Left renal cortex interstitium (tissue), 4 donors: ENCODE results near the gene HNRNPA2B1. TPM values are rescaled to one million over a fixed set of nuclear protein-coding genes. Genes with fewer than 3 reads are reported as not detected.
"Not testable (repeated sequence)": the region's sequence is repeated elsewhere in the genome, so short reads cannot be mapped to it uniquely, and the experiment has no call there.

Source experiments
- DNase-seq, 4 donors: peaks; one replicate each; pipeline ENCODE4 v3.0.0-alpha.2; 2013; ENCODE audit warnings: low read depth in 4 of 4, low spot score in 2 of 4, missing footprints in 1 of 4
- polyA plus RNA-seq, 4 donors: library from polyadenylated mRNA; unstranded; fragments of 120-200 nt; gene quantifications; one replicate each; pipeline ENCODE4 v1.2.1, GENCODE V29; 2013; ENCODE audit not compliant: insufficient read length in 4 of 4

Gene HNRNPA2B1
- polyA plus RNA-seq, 4 donors, result 1,177 to 1,886 (median 1,534) TPM

DNA sequence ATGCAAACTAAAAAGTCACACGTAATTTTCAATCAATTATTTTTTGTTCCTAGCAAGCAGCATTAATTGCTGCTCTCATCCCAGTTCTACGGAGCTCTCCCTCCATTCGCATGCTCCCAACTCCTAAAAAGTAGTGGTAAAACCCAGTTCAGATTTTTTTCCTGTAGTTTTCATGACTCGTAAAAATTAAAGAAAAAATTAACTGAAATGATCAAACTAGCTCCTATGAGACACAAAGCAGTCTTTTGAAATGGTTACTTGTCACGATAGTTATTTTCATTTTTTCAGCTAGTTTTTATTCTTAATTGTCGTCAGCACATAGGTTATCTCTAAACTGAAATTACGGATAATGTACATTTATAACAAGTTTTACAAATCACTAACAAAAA is 1.8 kb downstream of the HNRNPA2B1 start:
- no peak for DNase-seq

DNA sequence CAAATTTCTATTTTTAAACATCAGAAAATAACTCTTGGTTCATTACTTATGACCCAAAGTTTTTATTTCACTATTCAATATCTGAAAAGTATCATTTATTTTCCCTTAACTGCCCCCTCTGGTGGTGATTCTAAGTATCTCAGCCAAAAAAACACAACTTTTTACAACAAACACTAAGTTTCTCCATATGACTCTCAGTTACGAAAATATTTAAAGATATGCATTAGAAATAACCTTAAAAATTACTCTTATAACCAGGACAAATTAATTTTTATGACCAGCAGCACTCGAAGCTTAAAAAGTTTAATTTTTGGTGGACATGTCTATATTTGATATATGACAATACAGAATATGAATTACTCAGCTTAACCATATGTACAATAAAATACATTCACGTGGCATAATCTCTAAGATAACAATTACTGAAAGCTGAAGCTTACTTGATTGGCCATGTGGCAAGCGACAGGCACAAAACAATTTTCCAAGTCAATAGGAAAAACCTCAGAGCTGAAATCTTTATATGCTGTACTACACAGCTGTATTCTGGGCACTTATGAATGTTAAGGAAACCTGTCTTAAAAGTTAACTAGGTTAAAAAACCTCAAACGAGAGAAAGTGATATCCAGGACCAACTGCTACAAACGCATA is 2.3 kb downstream of the HNRNPA2B1 start:
- peak in 2 of 4 donors; percentile 52 to 68 for DNase-seq

DNA sequence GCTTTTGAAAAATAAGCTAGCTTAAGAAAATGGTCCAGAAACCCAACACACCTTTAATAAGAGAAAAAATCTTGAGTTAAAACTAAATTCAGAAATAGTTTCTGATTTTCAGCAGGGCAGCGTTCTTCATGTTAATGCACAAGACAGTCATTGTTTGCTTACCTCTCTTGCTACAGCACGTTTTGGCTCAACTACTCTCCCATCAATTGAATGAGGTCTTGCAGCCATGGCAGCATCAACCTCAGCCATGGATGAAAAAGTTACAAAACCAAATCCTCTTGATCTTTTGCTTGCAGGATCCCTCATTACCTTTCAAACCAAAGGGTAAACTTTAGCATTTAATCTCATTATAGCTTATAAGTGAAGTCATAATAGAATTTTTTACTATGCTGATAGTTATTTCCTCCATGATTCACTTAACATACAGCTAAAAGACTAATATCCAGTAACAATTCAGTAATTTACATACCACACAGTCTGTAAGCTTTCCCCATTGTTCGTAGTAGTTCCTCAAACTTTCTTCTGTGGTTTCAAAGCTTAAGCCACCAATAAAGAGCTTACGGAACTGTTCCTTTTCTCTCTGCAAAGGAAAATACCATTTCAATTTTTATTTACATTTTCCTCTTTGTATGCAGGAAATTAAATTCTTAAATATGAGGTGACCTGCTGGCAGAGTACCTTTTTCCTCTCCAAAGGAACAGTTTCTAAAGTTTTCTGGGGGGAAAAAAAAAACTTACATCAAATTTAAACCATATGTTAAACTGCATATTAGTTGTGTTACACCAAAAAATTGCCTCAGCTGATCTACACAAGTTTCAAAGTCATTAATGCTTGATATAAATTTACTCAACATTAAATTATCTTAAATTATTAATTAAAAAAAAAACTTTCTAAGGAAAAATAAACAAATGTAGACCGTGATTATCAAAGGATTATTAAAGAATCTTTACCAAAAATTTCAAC is 3.1 kb downstream of the HNRNPA2B1 start:
- no peak for DNase-seq

DNA sequence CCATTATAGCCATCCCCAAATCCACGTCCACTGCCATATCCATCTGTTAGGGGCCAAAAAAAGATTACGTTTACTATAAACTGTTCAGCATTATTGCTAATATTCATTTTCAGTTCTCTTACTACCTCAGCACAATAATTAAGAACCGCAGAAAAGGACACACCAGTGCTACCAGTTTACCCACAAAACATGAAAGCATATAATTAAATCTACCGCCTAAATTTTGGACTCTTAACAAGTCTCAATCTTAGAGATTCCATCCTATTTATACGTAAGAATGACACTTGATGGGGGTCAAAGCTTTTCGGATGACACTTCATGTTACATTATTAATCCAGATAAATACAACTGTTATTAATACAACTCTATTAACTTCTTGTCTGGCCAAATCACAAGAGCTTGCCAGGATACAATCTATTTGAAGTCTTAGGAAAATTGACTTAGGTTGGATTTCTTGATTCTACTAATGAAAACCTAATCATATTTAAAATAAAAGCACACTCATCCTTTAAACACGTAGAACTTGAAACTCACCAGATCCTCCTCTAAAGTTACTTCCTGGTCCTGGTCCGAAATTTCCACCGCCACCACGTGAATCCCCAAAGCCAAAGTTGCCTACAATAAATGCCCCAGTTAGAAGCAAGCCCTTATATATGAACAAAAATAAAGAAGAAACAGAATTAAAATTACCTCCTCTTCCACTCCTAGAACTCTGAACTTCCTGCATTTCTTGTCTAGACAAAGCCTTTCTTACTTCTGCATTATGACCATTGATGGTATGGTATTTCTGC is 4.5 kb downstream of the HNRNPA2B1 start:
- DNase-seq, result no peak

DNA sequence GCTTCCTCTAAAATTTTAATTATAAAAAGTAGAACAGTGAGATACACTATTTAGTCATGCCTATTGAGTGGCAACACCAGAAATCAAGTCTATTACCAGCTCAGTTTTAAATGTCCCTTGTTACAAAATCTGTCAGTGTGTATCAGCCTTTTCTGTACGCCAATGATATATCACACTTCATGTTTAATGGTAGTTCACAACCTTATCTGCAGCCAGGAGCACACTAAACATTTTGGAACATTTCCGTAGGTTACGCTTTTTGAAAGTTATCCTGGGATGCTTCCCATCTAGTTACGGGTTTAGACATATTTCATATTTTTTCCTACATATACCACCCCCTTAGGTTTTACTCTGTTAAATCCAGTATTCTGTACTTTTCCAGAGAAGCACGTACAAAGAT is 5.4 kb downstream of the HNRNPA2B1 start:
- no peak for DNase-seq

DNA sequence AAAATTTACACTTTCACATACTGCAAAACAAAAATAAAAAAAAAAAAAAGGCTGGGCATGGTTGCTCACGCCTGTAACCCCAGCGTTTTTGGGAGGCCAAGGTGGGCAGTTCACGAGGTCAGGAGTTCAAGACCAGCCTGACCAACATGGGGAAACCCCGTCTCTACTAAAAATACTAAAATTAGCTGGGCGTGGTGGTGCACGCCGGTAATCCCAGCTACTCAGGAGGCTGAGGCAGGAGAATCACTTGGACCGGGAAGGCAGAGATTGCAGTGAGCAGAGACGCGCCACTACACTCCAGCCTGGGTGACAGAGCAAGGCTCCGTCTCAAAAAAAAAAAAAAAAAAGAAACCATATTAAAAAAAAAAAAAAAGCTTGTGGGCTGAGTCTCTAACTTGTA is 5.8 kb downstream of the HNRNPA2B1 start:
- not testable (repeated sequence) for DNase-seq

DNA sequence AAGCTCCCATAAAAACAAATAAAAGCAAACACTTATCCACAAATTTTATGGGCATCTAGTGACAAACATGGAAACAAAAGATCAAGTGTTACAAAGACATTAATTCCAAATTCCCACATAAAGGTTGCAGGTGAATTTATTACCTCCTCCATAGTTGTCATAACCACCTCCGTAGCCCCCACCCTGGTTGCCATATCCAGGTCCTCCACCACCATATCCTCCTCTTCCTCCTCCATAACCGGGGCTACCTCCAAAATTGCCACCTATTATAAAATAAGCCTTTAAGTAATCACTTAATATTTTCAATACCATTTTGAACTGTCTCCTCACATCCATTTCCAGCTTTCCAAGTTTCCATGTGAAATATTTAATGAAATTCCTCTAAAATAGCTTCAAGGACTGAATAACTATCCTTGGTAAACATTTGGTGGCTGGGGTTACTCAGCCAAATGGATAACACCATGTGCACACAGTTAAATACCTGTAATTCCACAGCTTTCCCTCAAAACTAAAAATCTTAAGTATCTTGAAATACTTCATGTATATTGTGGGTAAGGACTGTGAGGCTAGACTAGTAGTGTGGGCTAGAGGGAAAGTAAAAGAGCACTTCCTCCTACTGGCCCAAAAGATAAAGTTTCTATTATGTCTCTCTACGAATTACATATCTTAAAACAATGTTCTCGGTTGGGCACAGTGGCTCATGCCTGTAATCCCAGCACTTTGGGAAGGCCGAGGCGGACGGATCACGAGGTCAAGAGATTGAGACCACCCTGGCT is 6.9 kb downstream of the HNRNPA2B1 start:
- no peak for DNase-seq

DNA sequence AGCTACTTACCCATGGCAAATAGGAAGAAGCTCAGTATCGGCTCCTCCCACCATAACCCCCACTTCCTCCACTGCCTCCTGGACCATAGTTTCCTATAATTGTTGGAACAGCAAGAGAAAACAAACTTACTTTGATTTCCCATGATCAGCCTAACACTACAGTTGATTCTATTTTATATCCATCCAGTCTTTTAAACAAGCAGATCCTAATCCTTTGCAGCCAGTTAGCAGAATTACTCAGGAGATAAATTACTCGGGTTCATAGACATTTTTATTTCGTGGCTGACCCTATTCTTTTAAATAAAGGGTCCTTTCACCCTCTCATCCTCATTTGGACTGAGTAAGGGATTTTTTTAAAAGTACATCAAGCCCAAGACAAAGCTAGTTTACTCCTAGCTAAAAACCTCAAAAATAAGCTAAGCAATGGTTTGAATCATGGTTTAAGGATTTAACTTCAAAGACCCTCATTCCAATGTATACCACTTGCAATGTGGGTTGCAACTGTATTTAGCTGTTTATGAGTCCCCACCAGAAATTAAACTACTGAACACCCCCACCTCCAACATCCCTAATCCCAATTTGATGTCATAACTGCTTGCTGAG is 8.0 kb downstream of the HNRNPA2B1 start:
- no peak for DNase-seq

DNA sequence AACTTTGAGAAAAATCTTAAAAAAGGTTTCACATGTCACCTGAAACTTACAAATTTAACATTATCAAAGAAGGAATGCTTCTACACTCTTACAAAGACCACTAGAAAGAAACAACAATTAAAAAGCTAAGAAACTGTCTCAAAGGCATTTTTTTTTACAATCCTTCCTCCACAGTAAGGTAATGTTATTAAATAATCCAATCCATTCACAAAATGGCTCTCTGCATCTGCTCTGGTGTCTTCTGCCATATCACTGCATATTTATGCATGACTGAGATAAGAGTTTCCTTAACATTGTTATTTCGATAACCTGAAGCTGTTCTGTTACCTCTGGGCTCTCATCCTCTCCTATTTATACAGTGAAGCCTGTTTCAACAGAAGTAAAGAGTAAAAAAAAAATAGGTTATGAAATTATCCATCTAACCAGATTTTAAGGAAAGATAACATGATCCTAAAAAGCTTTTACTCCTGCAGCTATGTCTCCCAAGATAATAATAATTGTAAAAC is 8.5 kb downstream of the HNRNPA2B1 start:
- no peak for DNase-seq

DNA sequence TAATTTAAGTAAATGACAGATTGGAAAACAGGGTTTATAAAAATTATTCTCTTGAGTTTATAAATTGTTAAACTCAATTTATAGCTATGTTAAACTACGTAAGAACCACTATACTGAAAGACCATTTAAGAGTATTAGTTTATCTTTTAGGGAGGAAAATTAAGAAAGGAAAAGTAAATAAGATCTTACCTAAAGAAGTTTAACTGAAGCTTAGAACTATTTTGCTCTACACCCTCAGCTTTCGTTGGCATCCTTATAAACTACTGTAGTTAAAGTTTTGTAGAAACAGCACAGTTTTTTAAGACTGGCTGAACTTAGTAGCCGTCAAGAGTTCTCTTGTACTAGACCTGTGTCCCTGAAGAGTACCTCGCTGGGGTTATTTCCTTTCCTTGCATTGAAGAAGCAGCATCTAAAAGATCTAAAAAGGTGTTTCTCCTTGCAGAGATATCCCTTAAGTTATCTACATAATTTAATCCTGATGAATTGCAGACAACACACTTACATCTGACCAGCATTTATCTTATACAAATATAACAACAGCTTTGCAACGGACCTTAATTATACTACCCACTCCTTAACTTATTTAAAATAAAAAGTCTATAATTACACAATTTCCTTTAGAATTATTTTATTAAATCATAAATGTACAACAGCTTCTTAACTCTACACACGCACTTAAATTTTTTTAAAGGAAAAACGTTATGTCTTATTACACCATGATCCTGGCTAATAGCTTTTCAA is 9.1 kb downstream of the HNRNPA2B1 start:
- no peak for DNase-seq

DNA sequence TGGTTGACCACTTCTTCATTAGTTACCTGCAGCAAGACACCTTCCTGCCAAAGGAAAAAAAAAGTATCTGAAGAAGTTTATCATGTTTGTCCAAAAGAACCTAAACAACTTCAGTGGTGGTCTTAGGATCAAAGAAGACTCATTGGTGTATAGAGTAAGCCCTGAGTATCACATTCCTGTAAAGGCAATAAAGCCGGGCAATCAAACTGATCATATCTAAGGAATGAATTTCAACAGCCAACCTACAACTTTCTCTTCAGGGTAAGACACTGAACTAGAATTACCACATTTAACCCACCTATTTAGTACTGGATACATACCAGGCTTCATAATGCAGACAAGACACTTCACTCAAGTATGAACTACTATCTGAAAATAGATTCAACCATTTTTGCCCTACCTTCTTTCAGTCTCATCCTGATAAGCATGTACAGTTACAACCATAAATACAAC is 10.1 kb downstream of the HNRNPA2B1 start:
- no peak for DNase-seq

DNA sequence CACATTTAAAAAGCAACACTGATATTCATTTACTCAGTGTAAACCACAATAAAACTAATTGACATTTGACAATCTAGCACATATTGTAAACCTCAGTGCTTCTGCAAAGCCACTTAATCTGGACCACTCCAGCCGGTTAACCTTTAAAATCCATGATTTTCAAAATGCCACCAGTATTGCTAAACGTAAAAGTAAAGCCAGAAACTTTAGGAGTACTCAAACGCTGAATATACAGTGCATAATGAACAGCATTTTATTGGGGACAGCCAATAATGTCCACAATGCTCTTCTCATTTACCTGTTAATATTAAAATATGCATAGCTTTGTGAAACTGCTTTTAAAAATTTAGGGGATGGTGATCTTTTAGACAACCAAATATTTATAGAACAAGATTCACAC is 10.8 kb downstream of the HNRNPA2B1 start:
- no peak for DNase-seq

DNA sequence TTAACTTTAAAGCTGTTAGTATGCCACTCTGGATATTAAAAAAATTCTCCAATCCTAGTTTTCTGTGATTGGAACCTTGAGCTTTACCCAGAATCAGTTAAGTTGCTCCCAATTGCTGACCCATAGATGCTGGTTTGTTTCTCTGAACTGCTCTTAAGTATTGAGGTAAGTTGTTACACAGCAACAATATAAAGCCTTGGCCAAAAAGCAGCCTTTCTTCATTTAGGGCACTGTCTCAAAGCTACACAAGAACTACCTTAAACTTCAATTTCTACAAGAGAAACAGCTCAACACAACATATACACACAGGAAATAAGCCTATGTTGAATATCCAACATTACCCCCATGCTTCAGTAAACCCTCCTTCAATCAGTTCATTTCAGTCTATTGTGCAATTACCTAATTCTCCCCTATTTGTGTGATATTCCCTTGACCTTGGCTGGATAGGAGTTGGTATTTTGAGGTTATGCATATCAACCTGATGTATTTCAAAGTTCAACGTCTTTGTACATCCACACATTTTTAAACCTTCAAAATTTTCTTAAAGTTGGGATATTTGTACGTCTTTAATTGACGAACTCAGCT is 11.5 kb downstream of the HNRNPA2B1 start:
- DNase-seq, result no peak

DNA sequence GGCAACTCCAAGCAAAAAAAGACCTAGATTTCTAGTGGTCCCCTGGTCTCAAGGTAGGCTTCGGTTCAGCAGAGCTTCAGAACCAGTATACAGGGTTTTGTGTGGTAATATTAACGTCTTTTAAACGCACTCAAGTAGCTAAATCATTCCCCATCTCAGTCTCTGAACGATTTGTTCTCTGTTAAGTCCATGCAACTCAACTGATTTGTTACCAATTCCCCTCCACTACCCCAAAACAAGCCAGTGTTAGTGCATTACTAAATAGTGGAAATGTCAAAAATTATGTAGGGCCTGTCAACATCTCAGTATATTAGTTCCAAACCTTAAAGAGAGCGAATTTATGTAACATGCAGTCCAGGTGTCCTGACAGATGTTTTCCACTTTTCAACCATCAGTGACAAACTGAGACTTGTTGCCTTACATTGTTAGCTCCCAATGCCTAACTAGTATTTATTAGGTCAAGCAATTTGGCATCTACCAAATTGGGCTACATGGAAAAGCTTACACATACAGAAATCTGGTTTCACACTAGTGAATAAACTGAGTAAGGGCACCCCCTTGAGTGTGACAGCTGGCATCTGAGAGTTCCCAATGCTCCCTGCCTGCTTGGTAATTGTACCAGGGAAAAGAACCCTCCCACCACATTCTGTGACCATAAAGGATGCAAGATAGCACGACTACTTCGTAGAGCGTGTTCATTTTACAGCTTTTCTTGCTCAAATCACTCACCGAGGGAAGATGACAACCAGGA is 12.2 kb downstream of the HNRNPA2B1 start:
- no peak for DNase-seq

DNA sequence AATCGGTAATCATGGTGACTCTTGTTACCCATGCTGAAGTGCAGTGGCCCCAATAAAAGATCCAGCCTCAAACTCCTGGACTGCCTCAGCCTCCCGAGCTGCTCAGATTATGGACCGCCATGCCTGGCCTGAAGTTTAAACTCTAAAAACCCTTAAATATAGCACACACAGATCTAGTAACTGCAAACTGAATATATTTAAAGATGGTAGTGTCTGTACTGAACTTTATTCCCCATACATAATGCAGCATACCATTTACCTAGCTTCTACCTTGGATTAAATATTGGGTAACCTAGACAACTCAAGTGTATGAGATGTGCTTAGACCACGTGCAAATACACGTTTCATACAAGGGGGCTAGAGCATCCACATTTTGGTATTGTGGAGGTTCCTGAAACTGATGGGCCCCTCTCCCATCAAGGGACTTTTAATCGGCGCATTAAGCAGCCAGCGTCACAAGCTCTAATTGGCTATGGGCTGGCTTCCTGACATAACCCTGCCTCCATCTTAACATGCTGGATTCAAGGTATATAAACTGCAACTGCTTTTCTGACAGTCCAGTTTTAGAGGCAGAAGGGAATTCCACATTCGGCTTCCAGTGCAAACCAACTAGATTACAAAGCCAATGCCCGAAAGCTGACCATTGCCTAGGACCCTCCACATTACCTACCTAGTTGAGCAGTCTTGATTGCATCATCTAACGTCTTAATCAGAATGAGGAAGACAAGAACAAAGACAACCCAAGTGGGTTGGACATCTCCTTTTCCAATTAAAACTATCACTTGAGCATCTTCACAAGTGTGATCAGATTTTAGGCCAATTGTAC is 13.0 kb downstream of the HNRNPA2B1 start:
- DNase-seq, result no peak

DNA sequence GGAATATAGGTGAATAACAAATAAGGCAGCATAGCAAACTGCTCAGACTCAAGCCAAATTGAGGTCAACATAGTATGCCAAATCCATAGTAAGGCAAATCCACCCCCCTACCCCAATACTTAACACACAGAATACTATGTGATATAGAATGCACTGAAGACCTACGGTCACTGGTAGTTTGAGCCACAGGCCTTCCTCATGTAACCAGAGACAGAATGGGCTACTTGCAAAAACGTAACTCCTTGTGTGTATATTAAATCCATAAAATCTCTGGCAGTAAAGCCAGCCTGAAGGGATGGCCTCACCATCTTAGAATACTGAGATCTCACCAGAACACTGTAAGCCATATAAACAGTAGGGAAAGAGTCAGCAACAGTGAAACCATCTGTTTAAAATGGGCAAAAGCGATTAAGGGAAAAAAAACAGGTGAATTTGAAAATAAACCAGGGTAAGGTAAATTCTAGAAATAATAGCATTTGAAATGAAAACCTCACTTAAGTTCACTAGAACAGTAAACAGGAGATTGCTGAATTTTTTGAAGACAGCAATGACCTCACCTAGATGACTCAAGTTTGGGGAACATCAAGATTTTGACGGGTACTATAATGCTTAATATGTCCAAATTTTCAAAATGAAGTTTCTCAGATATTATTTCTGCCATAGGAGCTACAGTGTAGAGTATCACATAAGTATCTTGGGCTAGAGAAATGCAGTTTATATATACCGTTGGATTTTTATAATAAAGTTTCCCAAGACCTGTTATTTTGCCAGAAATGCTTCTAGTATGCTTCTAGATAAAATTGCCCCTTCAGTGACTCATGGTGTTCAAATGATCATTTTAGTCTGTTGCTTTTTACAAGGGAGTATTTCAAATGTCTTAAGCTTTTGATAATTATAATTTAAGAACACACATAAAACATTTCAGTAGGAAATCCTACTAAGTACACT is 13.9 kb downstream of the HNRNPA2B1 start:
- no peak for DNase-seq
